Vagina (tissue), 2 donors: ENCODE measurements around the gene PAX7.

Experiments used
- CTCF ChIP-seq, 3 experiments: fragments of 450-650 bp in 2 of 3; fragments of 200-600 bp in 1 of 3; sonication (generic) in 1 of 3; IDR thresholded peaks; one replicate each; pipeline ENCODE4 v1.5.1; 2017 to 2019; ENCODE audit warnings: antibody characterized with exemption in 3 of 3, mild to moderate bottlenecking in 2 of 3, moderate library complexity in 2 of 3
- POLR2AphosphoS5 ChIP-seq, 2 donors: sonication (generic); formaldehyde crosslinking; IDR thresholded peaks; one replicate each; pipeline ENCODE4 v1.9.0; 2017; ENCODE audit warnings: antibody characterized with exemption in 2 of 2, mild to moderate bottlenecking in 2 of 2, low read depth in 1 of 2; ENCODE audit not compliant: insufficient read depth in 1 of 2

DNA sequence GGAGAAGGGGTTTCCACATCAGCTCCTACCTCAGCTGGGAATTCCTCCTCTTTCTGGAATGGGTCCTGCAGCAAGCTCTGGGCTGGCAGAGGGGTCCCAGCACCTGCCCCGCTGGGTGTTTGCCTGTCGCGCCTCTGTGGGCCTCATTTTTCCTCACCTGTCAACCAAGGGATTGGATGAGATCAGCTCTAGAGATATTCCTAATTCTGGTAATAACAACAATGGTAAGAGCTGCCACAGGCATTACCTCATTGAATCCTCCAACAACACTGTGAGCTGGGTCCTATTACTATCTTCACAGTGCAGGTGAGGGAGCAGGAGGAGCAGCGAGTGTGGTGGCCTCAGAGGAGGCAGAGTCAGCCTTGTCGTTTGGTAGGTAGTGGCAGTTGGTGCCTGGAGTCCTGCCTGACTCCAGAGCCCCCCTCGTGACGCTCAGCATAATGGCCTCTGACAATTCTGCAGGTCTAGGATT is 23.3 kb upstream of the PAX7 start:
- TF ChIP-seq CTCF (IDR thresholded peaks at IDR 0.05) (no peak), POLR2AphosphoS5 (IDR thresholded peaks at IDR 0.05; ENCODE audit: insufficient read depth in 1 of 2, low read depth in 1 of 2) (no peak)
